Endometrial microvascular endothelial cells (primary cell): Measurements from ENCODE around the gene TIMMDC1. TPM values are rescaled to one million over a fixed set of nuclear protein-coding genes. Genes with fewer than 3 reads are reported as not detected.
"Not testable (repeated sequence)": the region's sequence is repeated elsewhere in the genome, so short reads cannot be mapped to it uniquely, and the experiment has no call there.

Experiments
- in situ Hi-C: cut with HindIII; loops from 2 replicates; pipeline ENCODE4 v1.10.0; 2017; ENCODE audit warnings: low sequenced_read_pairs, low pct_unique_long_range_greater_than_20kb; ENCODE audit errors: inconsistent ontology term
- total RNA-seq: library from RNA; depleted of rRNA; stranded (reverse); fragments of >200 nt; gene quantifications from one replicate; pipeline ENCODE4 v1.2.3, GENCODE V29; 2015; ENCODE audit errors: inconsistent ontology term

The TIMMDC1 gene
- total RNA-seq, 1 donor from 2014 or later: 47.9 TPM

DNA sequence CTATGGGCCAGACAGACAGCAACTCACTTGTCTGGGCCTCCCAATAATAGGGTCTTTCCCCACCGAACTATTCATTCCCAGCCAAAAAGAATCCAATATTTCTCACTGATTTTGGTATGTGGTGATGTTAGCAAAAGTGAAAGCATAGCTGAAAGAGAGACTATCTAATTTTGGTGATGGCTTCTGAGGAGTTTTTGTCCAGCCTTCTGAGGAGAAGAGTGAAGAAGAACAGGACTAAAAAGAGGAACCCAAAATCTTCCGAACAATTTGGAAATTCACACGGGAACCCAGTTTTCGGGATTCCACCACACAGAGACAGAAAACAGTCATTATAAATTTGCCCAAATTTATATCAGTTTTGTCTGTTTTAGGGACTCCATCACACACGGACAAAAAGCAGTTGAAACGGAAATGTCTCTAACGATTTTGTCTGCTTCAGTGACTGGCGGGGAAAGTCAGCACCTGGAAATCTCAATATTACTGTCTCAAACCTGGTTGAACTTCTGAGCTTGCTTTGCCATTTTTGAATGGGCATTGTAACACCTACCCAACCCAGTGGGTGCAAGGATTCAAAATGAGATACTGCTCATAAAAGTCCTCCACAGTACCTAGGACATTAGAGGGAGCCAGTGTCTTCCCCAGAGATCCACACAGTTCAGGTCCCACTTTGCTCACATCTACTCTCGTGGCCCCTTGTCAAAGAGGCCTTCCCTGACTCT lies 52.0 kb downstream of the TIMMDC1 start:
- in situ Hi-C loops: no loop called here

DNA sequence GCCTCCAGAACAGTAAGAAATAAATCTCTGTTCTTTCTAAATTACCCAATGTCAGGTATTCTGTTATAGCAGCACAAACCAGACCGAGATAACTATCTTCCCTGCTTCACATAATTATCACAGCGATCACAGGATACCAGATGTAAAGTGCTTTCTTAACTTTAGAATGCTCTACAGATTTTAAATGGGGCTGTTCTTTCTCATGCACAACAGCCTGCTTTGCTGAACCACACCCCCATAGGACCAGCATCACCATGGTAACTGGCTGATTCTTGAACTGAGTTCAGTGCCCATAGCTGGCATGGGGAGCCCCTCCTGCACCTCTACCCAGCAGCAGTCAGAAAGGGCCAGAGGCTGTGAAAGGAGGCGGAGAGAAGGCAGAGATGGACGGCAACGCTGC lies 53.3 kb downstream of the TIMMDC1 start:
- in situ Hi-C loops: no loop called here

DNA sequence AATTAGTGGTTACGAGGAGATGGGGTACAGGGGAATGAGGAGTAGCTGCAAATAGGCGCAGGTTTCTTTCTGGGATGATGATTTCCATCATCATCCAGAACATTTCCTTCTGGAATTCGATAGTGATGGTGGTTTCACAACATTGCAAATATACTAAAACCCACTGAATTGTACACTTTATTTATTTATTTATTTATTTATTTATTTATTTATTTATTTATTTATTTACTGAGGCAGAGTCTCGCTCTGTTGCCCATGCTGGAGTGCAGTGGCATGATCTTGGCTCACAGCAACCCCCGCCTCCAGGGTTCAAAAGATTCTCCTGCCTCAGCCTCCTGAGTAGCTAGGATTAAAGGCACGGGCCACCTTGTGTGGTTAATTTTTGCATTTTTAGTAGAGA lies 54.6 kb downstream of the TIMMDC1 start:
- in situ Hi-C loops: not testable (repeated sequence)

DNA sequence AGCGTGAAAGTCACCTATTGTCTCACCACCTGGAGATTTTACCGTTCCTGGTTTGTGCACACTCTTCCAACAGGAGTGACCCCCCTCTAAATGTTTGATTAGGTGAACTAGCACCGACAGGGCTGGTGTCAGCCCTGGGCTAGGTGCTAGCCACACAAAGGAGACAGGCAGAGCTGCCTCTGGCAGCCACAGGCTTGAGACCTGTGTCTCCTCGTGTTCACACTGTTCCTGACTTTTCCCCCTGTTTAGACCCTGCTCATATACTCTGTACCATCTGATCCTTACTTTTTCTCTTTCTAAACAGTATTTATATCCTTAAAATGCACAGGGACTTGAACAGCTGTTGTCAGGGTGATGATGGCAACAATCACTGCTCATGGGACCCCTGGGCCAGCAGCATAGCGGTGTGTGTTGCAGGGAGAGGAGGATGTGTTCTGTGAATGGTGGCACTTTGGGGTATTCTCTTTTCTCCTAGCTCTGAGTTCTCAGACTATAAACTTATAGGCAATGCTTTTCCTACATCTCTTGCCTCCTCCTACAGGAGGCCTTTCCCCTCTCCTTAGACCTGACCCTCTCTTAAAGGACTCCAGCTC lies 55.6 kb downstream of the TIMMDC1 start:
- in situ Hi-C loops: no loop called here

DNA sequence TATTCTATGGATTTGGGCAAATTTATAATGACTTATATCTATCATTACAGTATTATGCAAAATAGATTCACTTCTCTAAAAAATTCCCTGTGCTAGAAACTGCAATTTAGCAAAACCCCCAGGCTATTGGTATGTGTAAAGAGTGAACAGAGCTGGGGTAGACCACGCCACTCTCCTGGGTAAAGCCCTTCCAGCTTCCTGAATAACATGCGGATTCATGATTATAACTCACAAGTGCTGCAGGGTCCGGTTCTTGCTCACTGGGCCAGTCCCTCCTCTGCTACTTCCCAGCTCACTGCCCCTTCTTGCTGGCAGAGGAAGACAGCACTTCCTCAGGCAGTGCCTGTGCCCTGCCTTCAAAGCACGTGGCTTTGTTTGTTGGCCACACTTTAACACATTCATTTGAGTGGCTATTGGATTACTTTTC lies 57.0 kb downstream of the TIMMDC1 start:
- in situ Hi-C loops: no loop called here

DNA sequence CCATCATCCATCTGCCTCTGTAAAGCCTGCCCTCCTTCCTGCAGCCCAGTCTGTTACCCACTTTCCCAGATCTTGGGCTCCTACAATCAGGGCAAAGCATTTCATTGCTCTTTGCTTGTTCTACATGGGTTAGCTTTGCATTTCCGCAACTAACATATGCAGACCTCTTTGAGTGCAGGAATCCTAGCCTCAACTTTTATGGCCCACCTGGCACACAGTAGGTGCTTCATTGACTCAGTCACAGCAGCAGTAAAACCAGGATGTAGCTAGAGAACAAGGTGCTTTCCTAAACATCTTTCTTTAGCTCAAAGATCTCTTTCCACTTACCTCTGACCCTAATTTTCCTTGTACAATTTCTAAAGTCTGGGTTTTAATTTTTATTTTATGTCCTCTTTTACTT lies 57.6 kb downstream of the TIMMDC1 start:
- in situ Hi-C loops: no loop called here

DNA sequence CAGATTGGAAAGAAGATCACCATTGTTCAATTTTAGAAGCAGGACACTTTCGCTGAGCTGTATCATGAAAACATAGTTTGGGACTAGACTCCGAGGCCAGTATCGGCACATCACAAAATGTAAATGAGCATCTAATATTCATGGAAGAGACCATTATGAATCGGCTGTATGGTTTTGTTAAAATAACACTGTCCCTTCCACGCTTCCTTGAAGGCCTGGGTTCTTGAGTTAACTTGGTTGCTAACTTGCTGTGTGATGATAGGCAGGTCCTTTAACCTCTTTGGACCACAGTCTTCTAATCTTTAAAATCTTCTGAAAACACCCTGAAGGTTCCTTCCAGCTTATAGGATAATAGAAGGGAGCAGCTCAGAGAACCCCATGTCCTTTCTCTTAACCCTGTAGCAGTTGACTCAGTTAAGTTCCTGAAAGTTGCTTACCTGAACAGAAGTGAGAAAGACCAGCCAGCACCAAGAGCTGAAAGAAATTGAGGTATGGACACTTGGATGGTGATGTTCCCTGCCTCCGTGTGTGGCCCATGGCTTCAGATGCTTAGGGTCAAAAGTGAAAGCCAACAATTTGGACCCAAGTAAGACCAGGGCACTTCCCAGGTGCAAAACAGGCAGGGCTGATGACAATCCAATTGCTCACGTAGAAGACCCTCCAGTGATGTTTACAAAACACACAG lies 59.0 kb downstream of the TIMMDC1 start:
- in situ Hi-C loops: no loop called here

DNA sequence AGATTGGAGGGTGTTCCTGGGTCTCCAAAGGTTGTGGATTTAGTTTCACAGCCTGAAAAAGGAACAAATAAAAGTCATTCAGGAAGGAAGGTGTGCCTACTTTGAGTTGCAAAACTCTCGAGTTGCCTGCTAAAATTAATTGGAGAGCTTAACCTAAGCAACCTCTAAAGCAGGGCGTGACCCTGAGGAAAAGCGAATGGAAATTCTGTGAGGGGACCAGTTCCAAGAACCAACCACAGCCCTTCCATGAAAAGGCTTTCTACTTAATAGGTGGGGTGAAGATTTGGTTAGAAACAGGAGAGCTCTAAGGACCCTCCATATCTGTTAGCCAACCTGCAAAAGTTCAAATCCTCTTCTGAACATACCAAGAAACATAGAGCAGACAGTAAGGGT lies 59.5 kb downstream of the TIMMDC1 start:
- in situ Hi-C loops: no loop called here

DNA sequence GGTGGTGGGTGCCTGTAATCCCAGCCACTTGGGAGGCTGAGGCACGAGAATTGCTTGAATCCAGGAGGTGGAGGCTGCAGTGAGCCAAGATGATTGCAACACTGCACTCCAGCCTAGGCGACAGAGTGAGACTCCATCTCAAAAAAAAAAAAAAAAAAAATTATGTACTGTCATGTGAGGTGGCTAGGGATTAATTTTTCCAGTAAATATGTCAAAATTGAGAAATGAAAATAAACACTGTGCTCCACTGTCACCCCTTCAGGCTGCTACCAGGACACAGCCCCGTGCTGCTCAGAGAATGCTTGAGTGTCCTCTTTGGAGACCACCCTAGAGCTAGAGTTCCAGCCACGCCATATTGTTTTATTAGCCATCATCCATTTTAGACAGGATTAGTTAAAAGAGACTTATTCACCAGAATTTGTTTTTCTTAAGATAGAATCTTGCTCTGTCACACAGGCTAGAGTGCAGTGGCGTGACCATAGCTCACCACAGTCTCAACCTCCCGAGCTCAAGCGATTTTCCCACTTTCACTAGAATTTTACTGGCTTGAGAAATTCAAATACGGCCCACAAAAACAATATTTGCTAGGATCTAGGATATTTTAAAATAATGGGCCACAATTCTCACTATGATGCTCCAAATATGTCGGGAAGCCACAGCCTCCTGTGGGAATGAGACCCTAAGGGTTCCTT lies 60.4 kb downstream of the TIMMDC1 start:
- in situ Hi-C loops: no loop called here

DNA sequence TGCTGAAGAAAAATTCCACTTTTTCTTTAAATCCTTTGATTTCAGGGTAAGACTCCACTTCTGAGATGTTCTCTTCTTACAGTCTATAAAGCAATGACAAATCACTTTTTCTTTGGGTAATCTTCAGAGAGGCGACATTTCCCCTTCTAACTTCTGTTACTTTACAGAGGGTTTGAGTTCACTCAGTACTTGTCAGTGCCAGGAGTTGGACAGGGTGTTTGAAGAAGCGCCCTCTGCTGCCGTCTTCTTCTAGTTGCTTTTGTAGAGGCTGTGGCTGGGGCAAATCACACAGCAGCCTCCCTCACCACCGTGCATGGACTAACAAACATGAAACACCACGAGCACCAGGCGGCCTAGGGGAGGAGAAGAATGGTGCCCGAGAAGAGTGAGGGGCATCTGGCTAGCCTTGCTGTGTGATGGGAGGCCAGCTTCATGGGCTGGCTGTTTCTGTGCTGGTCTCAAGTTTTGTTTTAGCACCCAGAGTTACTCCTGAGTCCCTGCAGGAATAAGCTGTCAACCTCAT lies 61.2 kb downstream of the TIMMDC1 start, which contains the start of gene CD80:
Gene CD80, minus strand, starts transcription at position 174 of the 523 bp plus-strand sequence. CDS start 1,886 bp downstream, outside the sequence.
- in situ Hi-C loops: no loop called here

DNA sequence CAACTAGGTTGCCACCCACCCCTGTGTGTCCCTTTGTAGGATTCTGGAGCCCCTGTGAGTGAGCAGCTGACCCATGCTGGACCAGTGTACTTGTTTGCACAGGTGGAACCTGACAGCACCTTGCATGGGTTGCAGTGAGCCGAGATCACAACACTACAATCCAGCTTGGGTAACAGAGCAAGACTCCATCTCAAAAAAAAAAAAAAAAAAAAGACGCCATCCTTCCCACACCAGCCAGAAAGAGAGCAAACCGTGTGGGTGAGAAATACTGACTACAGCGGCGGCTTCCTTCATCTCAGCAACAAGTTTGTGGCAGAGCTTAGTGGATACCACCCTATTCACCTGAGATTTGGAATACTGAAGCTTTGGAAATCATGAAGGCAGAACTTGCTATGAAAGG lies 61.8 kb downstream of the TIMMDC1 start:
- in situ Hi-C loops: no loop called here

DNA sequence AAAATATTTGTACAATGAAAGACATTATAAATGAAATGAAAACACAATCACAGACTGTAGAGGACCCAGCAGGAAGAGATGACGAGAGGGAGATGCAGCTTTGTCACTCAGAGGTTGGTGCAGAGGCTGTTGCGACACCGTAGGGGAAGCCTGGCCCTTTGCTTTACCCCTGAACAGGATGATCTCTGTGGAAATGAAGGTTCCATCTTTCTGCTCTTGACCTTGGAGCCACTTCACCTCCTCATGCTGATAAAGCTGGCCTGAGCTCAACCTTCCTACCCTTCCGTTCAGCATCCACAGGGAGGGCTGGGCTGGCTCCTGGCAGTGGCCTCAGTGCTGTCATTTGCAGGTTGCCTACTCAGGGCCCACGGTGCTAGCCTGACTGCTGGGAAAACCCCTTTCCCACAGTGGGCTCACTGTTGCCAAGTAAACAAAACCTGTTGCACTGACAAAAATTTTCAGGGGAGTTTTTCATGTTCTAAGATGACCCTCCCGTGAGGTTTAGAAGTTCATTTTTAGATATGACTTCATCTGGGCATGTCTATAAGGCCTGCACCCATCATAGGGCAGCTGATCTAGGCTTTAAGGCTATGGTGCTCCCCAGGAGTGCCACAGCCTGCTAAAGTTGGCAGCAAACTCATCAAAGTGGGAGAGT lies 64.1 kb downstream of the TIMMDC1 start:
- in situ Hi-C loops: no loop called here

DNA sequence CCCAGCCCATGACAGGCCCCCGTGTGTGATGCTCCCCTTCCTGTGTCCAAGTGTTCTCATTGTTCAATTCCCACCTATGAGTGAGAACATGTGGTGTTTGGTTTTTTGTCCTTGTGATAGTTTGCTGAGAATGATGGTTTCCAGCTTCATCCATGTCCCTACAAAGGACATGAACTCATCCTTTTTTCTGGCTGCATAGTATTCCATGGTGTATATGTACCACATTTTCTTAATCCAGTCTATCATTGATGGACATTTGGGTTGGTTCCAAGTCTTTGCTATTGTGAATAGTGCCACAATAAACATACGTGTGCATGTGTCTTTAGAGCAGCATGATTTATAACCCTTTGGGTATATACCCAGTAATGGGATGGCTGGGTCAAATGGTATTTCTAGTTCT lies 65.0 kb downstream of the TIMMDC1 start:
- in situ Hi-C loops: not testable (repeated sequence)

DNA sequence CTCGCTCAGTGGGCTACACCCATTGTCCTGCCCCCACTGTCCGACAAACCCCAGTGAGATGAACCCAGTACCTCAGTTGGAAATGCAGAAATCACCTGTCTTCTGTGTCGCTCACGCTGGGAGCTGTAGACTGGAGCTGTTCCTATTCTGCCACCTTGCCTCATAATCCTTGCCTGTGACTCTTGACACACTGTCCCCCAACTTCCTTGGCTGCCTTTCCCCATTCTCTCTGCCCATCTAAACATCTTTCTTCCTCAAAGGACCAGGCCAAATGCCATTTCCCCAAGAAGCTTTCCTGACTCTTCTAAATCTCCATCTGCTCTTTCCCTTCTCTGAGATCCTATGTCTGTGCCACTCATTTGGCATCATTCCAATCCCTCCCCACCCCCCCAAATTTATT lies 70.8 kb downstream of the TIMMDC1 start:
- in situ Hi-C loops: no loop called here

DNA sequence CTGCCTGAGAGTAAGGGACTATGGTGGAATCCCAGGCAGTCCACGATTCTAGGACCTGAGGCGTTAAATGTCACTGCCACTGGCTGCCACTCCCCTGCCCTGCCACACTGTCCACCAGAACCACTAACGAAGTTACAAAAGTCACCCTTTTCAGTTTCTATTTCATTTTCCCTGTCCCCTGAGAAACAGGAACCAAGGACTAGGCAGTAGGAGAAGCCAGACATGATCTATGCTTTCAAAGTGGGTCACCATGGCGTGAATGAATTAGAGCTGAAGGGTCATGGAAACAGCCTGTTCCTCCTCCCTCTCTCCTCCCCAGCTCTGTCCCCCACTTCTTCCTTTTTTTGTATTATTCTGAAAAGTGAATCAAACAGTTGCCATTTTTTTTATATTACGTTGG lies 71.9 kb downstream of the TIMMDC1 start:
- in situ Hi-C loops: no loop called here

DNA sequence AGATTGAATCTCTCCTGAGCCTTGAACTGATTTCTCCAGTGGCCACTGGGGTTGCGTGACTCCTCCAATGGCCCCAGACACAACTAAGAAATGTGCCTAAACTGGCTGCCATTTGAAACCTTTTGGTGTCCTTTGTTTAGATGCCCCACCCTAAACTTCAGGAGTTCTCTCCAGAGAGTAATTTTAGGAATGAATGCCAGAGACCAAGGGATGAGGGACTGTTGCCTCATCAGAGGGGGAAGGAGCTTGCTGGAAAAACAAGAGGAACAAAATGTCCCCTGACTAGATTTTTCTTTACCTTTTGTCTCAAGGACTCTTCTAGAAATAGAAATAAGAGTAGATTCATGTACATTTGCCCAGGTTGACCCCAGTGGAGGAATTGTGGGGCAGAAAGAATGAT lies 72.9 kb downstream of the TIMMDC1 start:
- in situ Hi-C loops: no loop called here

DNA sequence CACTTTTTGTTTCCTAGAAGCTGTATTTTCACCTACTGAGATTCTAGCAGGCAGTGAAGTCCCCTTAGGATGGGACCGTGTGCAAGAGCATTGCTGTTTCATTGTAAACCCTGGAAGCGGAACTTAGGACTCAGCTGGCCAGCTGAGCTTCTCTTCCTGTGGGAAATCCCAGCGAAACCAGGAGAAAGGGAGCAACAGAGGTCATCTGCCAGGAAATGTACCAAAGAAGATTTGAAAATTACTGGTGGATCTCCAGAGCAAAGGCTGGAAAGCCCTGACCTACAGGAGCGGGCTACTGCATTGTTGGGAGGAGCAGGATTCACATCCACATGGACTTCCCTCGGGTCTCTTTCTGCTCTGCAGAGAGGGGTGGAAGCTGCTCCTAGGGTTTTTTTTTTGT lies 73.3 kb downstream of the TIMMDC1 start:
- in situ Hi-C loops: no loop called here
